GM18498 (cell line): Measurements from ENCODE around the gene SCIN.

Experiments
- ATAC-seq: cut with Tn5 transposase; IDR thresholded peaks from one replicate; pipeline ENCODE4 v1.9.1; 2021; ENCODE audit warnings: mild to moderate bottlenecking, moderate library complexity; ENCODE audit not compliant: unreplicated experiment

The SCIN gene

DNA sequence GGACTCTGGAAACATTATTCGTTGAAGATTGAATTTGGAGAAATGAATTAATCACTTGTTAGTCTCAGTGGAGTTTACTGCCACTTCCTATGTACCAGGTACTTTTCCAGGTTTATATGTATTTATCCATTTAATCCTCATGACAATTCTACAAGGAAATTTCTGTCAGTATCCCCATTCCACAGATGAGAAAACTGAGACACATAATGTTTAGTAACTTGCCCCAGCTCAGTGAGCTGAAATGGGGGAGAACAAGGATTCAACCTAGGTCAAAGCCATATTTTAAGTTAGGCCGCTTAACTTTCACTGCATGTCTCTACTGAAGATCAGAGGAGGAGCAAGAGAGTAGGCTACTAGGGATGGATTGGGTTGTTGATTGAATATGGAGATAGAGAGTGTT lies 4.6 kb upstream of the SCIN start:
- no peak for ATAC-seq

DNA sequence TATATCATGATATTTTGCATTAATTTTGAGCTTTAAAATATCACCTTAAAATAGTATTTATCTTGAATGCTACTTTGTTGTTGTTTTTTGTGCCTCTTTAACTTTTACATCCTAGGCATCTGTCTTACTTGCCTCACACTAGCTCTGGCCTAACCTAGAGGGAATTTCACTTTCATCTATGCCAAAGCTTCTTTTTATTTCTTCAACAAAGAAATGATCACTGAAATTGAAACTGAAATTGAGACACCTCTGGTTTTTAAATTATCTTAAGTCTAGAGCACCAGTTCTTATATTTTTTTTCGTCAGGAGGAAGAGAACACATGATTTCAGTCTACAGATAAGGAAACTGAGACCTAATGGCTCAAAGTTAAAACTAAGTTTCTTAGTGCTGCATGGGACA lies 3.5 kb upstream of the SCIN start:
- ATAC-seq = peak; percentile 87

DNA sequence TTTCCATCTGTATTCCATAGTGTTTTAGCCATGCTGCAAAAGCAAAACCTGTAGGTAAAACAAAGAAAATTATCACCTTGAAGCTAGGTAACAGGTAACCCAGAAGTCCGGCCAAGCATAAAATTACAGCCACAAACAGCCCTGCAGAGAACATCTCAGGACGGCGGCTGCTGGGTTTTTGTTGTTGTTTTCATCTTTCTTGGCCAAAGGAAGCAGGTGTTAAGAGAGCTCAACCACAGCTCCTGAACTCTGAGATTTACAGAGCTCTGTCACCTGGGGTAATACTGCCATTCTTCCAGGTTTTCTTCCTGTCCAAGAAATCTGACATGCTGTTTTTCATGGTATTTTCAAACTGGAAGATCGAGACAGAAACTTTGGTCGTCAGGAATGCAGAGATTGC lies 847 bp upstream of the SCIN start:
- peak; percentile 36 for ATAC-seq

DNA sequence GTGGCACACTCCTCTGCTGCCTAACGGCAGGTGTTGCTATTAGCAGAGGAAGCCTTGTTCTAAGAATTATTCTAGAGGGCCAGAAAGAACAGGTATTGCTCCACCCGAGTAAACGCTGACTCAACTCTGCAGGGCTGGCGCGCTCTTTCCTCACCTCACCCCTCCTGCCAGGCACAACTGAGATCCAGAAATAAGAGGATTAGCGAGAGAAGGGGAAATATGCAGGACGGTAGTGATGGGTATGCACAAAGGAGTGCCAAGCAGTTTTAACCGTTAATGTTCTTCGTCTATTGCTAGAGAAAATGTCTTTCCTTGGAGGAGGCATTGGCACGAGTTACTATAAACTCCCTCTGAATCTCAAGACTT lies 369 bp upstream of the SCIN start:
- ATAC-seq = peak; percentile 12

DNA sequence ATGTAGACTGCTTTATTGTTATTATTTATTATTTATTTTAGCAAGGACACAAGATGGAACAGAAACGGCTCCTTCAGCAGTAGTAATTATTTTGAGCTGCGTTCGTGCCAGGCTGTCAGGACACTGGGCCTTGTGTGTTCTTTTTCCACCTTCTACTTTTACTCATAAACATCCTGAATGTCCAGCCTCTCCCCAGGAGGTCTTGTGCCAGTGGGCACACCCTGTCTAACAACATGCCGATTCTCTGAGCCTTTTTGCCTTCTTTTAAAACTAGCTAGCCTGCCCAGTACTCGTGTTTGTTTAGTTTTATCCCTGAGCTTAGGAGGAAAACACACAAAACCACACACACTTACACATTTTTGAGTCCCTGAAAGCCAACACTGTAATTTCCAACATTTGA lies 1.2 kb downstream of the SCIN start:
- no peak for ATAC-seq

DNA sequence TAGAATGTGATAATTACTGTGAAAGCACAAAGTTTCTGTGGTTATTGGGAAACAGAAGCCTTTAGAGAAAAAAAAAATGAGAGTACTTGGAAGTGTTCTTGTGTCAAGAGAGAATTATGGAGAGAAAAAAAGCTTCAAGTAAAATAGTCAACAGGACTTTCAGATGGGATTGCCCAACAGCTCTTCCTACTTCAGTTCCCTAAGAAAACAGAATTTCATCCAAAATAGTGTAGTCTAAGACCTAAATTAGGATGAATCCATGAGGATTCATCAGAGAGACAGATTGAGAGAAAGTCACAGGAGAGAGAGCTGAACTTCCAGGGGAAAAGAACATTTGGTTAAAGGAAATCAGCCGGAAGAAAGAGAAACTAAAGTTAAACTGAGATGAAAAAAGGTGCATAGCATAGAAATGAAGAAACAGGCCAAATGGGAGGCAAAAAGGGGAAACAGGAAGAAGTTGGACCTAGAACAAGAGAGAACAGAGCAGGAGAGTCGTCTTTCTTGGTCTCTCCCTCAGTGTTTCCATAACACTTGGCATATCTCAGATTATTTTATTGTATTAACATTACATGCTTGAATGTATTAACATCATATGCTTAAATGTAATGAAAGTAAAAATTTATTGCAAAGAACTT lies 2.5 kb downstream of the SCIN start:
- no peak for ATAC-seq

DNA sequence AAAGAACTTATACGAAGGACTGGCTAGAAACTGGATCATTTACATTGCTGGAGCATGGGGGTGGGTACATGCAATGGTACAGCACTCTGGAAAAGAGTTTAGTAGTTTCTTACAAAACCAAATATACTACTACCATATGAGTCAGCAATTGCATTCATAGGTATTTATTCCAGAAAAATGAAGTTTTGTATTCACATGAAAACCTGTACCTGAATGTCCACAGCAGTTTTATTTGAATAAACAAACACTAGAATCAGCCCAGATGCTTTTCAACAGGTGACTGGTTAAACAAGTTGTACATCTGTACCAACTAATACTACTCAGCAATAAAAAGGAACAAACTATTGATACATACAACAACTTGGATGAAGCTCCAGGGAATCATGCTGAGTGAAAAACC lies 3.4 kb downstream of the SCIN start:
- ATAC-seq = no peak

DNA sequence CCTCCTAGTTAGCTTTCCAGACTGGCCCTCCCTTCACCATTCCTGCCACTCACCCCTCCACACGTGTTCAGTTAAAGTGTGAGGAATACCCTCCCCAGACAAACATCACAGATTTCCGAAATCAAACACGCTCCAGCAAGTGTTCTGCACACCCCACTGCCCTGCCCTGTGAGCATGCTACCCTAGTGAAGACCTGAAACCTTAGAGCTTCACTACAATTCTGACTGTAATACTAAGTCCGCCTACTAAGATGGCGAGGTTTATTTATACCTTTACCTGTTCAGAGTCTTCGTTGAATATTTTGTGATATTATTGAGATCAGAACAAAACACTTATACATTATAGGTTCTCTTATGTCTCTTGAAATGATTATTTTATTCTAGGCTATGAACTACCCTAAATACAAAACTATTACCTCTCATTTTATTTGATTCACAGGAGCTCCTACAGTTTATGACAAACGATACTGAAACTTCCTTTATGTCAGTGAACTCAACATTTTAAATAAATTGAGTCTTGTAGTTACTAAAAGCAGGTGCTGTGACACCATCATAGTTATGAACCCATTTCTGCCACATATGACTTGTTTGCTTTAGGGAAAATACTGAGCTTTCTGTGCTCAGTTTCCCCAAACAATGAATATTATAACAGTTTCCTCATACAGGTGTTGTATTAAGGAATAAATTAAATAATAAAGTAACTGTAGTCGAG lies 8.6 kb downstream of the SCIN start:
- no peak for ATAC-seq

DNA sequence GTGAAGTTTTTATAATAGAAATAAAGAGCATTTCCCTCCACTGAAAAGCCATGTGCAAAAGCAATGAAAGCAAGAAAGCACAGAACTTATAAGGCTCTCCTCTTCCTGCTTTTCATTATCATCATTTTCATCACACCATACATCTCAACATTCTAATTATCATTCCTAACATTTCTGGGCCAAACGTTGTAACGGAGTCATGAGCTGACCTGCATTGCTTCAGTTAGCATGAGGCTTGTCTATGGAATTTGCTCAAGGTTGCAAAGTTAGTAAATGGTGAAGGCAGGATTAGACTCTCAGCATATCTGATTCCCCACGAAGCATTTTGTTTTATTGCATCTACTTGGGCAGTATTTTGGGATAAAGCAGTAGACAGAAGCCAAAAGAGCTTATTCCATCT lies 11.4 kb downstream of the SCIN start:
- ATAC-seq = no peak

DNA sequence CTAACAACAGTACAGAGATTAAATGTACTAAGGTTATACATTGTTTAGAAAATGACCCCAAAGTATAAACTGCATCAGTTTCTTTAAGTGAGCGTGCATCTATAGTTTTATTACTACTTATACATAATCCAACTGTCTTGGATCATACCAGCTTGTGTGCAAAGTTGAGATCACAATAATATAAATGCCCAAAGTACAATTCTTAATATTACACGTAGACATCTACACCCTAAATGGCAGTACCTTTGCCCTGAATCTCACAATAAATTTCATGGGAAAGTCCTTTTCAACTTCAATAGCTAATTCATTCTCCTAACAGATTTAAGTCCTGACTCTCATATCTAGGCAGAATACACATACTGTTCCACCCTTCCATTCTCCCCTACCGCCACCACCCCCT lies 11.8 kb downstream of the SCIN start:
- ATAC-seq = no peak

DNA sequence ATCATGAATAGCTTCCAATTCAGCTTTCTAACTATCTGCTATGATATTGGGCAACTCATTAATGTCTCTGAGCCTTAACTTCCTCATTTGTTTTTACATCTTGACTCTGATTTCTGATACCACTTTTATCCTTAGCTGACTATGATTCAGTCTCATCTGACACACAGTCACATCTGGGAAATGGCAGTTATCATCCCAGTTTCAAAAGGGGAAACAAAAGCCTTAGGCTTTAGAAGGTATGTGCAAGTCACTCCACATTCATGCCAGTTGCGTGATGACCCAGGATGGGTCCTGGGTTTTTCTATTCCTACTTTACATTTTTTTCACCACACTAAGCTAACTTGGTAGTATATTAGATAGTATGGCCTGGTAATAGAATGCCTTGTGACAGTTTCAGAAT lies 12.7 kb downstream of the SCIN start:
- no peak for ATAC-seq

DNA sequence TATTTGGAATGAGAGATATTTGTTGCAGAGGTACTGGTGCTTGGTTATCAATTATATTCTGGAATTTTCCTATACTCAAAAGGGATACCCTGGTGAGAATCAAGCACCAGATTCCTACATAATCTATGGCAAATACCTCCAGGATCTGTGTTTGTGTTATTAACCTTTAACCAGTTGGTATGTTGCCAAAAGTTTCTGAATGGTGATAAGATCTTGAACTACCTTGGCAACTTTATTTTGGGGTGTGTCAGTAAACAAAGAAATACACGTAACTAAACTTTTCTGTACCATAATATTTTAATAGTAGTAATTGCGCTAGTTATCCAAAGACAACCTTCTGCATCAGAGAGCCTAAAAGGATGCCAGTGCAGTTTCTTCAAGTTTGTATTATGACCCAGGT lies 13.4 kb downstream of the SCIN start:
- ATAC-seq = no peak

DNA sequence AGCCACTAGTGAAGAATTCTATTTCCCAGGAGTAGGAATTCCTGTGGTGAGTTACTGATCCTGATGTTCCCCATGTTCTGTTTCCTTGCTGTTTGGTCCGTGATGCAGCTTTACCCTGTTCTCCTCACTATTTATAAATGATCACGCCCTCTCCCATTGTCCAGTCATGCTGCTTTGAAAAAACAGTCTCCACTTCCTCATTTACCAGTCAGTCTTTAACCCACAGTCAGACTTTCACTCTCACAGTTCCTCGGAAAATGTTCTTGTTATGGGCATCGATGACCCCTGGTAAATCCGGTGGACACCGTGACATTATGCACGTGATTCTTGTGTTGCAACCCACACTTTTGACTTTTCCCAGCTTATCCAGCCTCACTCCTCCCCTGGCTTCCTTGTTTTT lies 14.4 kb downstream of the SCIN start:
- peak; percentile 99 for ATAC-seq

DNA sequence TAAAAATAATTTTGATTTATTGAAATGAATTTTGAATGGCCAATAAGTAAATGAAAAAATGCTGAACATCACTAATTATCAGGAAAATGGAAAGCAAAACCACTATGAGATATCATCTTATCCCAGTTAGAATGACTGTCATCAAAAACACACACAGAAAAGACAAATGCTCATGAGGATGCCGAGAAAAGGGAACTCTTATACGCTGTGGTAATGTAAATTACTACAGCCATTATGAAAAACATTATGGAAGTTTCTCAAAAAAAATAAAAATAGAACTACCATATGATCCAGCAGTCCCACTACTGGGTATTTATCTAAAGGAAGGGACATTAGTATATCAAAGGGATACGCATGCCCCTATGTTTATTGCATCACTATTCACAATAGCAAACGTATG lies 15.8 kb downstream of the SCIN start:
- ATAC-seq = no peak

DNA sequence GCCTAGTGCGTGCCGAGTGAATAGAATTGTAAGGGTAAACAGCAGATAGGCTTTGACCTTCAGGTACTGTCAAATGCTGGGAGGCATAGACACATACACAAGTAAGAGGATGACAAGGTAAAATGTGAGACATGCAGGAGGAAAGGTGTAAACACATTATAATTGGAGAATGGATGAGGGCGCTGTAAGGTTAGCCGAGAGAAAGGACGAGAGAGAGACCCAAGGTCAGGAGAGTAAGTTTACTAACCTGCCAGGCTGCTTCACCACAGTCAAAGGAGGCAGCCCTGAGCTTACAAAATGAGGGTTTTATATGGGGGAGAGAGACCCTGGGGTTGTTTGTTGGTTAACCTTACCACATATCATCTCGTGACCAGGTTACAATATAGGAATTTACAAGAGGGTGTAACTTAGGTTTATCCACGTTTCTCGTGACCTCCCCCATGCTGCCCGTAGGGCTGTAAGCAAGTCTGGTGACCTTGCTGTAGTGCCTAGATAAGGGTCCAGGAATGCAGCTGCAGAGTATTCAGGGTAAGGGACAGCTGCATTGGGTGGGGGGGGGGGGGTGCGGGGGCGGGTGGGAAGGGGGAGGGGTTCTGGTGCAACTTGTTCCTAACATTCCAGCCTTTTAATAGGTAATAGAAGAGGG lies 17.9 kb downstream of the SCIN start:
- no peak for ATAC-seq

DNA sequence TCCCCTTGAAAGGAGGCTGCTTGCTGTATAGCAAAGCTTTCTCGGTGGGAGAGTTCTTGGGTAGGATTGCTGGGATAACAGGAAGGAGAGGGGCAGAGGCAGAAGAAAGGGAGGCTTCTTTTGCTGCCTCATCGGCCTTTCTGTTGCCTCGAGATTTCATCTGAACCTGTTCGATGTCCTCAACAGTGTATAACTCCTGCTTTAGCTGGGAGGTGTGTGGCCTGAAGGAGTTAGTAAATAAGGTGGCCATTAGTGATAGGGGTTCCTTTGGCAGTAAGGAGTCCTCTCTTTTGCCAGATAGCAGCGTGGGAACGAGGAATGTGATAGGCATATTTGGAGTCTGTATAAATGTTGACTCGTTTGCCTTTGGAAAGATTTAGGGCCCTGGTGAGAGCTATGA lies 20.0 kb downstream of the SCIN start:
- no peak for ATAC-seq

DNA sequence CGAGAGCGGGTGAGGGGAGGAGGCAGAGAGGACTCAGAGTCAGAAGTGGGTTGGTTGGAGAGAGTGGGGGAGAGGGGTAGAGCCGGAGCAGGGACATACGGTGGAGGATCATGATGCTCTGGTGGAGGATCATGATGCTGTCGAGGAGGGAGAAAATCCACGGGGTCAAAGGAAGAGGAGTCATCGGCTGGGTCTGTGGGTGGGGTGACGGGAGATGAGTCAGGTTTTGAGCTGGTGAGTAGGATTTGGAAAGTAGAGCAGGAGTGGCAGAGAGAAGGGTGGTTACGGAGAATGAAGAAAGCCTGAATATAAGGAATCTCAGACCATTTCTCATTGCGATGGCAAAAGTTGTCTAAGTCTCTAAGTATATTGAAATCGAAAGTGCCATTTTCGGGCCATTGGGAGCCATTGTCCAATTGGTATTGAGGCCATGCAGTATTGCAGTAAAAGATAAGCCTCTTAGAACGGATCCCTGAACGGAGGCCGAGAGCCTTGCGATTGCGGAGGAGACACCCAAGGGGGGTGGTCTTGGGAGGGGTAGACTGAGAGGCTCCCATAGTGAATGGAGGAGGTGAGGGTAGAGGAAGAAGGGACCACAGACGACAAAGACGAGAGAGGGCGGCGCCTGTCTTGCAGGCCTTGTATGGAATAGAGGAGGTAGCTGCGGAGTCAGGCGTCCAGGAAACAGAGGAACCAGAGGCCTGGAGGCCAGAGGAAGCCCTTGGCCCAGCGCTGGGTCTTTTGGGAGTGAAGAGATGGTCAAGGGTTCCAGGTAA lies 23.8 kb downstream of the SCIN start:
- ATAC-seq = no peak

DNA sequence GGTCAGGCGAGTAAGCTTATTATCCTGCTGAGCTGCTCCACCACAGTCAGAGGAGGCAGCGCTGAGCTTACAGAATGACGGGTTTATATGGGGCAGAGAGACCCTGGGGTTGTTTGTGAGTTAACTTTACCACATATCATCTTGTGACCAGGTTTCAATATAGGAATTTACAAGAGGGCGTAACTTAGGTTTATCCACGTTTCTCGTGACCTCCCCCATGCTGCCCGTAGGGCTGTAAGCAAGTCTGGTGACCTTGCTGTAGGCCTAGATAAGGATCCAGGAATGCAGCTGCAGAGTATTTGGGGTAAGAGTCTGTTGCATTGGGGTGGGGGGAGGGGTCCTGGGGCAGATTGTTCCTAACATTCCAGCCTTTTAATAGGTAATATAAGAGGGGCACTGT lies 24.6 kb downstream of the SCIN start:
- no peak for ATAC-seq

DNA sequence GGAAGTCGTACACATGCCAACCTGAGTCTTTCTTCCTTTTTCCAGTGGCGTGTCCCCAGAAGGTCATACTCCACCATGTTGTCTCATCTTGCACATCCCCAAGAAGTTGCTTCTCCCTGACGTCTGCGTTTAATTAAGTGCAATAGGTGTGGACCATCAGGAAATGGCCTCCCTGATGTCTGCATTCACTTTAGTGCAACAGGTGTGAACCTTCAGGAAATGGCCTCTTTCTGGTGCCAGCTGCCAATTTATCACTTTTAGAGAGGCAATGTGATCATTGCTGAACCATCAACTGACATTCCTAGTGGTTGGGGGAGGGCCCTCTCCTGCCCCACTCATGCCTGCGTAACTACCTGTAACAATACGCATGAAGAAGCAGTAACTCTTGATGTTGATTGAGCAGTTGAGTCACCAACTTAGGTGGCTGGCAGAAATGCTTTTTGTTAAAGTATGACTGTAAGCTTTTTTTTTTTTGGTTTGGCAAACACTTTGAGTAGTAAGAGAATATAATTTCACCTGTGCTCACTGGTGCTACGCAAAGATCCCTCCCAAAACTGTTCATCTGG lies 25.8 kb downstream of the SCIN start:
- no peak for ATAC-seq

DNA sequence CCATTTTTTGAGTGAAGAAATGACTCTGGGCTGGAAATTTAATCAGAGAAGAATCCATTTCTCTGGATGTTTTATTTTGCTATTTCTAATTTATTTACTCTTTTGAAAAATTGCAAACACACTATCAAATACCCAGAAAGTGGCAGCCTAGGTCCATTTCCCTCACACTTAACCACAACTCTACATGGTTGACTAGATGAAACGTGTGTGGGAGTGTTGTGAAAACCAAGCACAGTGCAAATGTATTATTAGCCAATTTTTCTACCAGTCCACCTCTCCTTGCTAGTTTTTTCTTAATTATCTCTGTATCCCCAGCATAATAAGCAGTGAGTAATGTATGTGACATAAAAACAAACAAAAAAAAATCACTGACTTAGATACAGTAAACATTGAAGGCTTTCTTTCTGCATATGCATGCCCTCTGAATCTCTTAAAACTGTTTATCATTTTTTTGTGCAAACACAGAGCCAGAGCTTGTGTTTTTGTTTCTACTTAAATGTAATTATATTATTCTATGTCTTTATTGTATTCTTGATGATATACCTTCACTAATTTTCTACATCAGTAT lies 30.9 kb downstream of the SCIN start:
- ATAC-seq = peak; percentile 97

DNA sequence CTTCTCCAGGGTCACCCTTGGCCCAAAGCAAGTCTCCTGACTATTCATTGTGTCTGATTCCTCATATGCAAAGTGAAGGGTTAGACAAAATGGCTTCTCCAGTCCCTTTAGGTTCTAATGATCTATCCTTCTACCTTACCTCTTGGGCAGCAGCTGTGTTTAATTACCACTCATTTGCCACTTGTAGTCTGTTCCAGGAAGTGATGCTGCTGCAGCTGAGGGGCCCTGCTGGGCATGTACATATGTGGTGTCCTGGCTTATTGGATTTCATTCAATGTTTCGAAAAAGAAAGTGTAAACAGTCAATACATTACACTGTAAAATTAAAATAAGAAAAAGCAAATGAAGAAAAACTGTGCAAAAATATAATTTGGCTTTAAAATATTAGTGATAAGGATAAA lies 36.6 kb downstream of the SCIN start:
- ATAC-seq = peak; percentile 65
